Measurements from ENCODE around the gene SCG3. TPM values are rescaled to one million over a fixed set of nuclear protein-coding genes. Genes with fewer than 3 reads are reported as not detected.

Gene SCG3
- polyA plus RNA-seq, 1 donor (not counting 4 experiments of a cell fraction or from before 2014, with no cell fraction given): not detected

DNA sequence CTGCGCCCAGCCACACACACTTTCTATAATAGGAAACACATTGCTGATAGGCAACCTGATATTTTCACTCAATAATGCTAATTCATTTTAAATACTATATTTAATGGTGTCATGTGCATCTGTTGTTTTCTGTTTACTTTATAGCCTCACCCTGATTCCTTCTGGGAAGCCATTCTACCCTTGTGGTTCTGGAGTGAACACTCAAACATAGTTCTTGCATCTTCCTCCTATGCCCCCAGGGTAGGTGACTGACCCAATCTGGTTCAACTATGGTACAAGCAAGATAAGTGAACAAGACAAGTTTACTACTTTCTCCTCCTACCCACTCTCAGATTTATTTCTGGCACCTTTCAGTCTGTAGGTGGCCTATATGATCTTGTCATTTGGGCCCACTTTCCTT lies 4.3 kb upstream of the SCG3 start:
- FAIRE-seq: no peak
- H3K27me3 ChIP-seq (ENCODE audit: control insufficient read depth, extremely low read depth, insufficient read depth, low read length): peaks cover 6% of the 10 kb centered on the region
- no peak overlapping the region for H3K9ac ChIP-seq (ENCODE audit: control insufficient read depth, extremely low read depth, insufficient read depth, low read length)
- dilution Hi-C loops (cut with MboI; ENCODE audit: extremely low pct_ligation_motif_present, low sequenced_read_pairs): no loop called here
- no peaks in the 10 kb centered on the region for H3K79me2 ChIP-seq (ENCODE audit: control insufficient read depth, insufficient read depth, low read length)
- H3K9me3 ChIP-seq (ENCODE audit: control insufficient read depth, low read depth, low read length): no peaks in the 10 kb centered on the region
- no peak for TF ChIP-seq EZH2 (IDR thresholded peaks at IDR 0.05; ENCODE audit: low read length)
- TF ChIP-seq, protein P1, sequence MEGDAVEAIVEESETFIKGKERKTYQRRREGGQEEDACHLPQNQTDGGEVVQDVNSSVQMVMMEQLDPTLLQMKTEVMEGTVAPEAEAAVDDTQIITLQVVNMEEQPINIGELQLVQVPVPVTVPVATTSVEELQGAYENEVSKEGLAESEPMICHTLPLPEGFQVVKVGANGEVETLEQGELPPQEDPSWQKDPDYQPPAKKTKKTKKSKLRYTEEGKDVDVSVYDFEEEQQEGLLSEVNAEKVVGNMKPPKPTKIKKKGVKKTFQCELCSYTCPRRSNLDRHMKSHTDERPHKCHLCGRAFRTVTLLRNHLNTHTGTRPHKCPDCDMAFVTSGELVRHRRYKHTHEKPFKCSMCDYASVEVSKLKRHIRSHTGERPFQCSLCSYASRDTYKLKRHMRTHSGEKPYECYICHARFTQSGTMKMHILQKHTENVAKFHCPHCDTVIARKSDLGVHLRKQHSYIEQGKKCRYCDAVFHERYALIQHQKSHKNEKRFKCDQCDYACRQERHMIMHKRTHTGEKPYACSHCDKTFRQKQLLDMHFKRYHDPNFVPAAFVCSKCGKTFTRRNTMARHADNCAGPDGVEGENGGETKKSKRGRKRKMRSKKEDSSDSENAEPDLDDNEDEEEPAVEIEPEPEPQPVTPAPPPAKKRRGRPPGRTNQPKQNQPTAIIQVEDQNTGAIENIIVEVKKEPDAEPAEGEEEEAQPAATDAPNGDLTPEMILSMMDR (optimal IDR thresholded peaks at IDR 0.05 in 1 of 3, IDR thresholded peaks at IDR 0.05 in 1 of 3, conservative IDR thresholded peaks at IDR 0.05 in 1 of 3; ENCODE audit: extremely low read depth in 1 of 3, insufficient read depth in 2 of 3, low read length in 3 of 3): no peak
- no peak overlapping the region for H2AFZ ChIP-seq (ENCODE audit: control insufficient read depth, low read length)
- H3K36me3 ChIP-seq (ENCODE audit: control insufficient read depth in 2 of 2, extremely low read depth in 1 of 2, insufficient read depth in 2 of 2, low read length in 2 of 2): no peaks in the 10 kb centered on the region
- DNase-seq (ENCODE audit: low read depth, low spot score): no peak
- no peak overlapping the region for H3K4me2 ChIP-seq (ENCODE audit: control insufficient read depth, extremely low read depth, insufficient read depth, low read depth, low read length)
- H3K27ac ChIP-seq (ENCODE audit: control insufficient read depth, insufficient read depth, low read length): no peak overlapping the region
- H4K20me1 ChIP-seq (ENCODE audit: control insufficient read depth, extremely low read depth, insufficient read depth, low read length): no peaks in the 10 kb centered on the region
- peaks cover 3% of the 10 kb centered on the region for H3K4me1 ChIP-seq (ENCODE audit: control insufficient read depth, extremely low read depth, insufficient read depth, low read length)
- H3K4me3 ChIP-seq (ENCODE audit: control insufficient read depth in 2 of 3, extremely low read depth in 1 of 3, insufficient read depth in 2 of 3, low read depth in 1 of 3, low read length in 3 of 3): no peak overlapping the region
- H3K9me1 ChIP-seq (ENCODE audit: control insufficient read depth, extremely low read depth, insufficient read depth, low read length): no peaks in the 10 kb centered on the region

DNA sequence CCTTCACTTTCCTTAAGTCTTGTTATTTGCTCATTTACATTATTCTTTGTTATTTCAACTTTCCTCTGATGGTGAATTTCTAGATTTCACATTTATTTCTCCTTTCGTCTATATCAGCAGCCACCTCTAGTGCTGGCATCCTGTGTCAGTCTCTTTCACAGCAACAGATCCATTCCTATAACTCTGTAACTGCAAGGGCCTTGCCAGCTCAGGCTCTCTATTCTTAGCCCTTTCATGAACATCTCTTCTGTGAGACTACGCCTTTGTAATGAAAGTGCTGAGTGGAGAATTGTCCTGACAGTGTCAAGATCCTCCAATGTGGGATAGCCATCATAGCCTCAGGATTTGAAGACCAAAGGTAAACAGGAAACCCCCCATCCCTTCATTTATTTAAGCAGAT lies 3.9 kb upstream of the SCG3 start:
- Histone ChIP-seq H3K4me1 (ENCODE audit: control insufficient read depth, extremely low read depth, insufficient read depth, low read length) (peaks cover 3% of the 10 kb centered on the region), H3K4me3 (ENCODE audit: control insufficient read depth in 2 of 3, extremely low read depth in 1 of 3, insufficient read depth in 2 of 3, low read depth in 1 of 3, low read length in 3 of 3) (no peak overlapping the region), H3K79me2 (ENCODE audit: control insufficient read depth, insufficient read depth, low read length) (no peaks in the 10 kb centered on the region), H3K36me3 (ENCODE audit: control insufficient read depth in 2 of 2, extremely low read depth in 1 of 2, insufficient read depth in 2 of 2, low read length in 2 of 2) (no peaks in the 10 kb centered on the region), H3K9me1 (ENCODE audit: control insufficient read depth, extremely low read depth, insufficient read depth, low read length) (no peaks in the 10 kb centered on the region), H3K9ac (ENCODE audit: control insufficient read depth, extremely low read depth, insufficient read depth, low read length) (no peak overlapping the region), H3K27me3 (ENCODE audit: control insufficient read depth, extremely low read depth, insufficient read depth, low read length) (peaks cover 6% of the 10 kb centered on the region), H4K20me1 (ENCODE audit: control insufficient read depth, extremely low read depth, insufficient read depth, low read length) (no peaks in the 10 kb centered on the region), H3K4me2 (ENCODE audit: control insufficient read depth, extremely low read depth, insufficient read depth, low read depth, low read length) (no peak overlapping the region), H2AFZ (ENCODE audit: control insufficient read depth, low read length) (no peak overlapping the region), H3K9me3 (ENCODE audit: control insufficient read depth, low read depth, low read length) (no peaks in the 10 kb centered on the region), H3K27ac (ENCODE audit: control insufficient read depth, insufficient read depth, low read length) (no peak overlapping the region)
- FAIRE-seq (no peak), DNase-seq (ENCODE audit: low read depth, low spot score) (no peak)
- dilution Hi-C loops (cut with MboI; ENCODE audit: extremely low pct_ligation_motif_present, low sequenced_read_pairs): no loop called here
- TF ChIP-seq, protein P1 (optimal IDR thresholded peaks at IDR 0.05 in 1 of 3, IDR thresholded peaks at IDR 0.05 in 1 of 3, conservative IDR thresholded peaks at IDR 0.05 in 1 of 3; ENCODE audit: extremely low read depth in 1 of 3, insufficient read depth in 2 of 3, low read length in 3 of 3): no peak
- no peak for TF ChIP-seq EZH2 (IDR thresholded peaks at IDR 0.05; ENCODE audit: low read length)
